ENCODE measurements around the gene MAP2K2.

GRCh38 chr19:4063369-4064148 lies 60.4 kb downstream of the MAP2K2 start:
- TF ChIP-seq REST (IDR thresholded peaks at IDR 0.05; ENCODE audit: insufficient read depth in 1 of 2, low read depth in 2 of 2, low read length in 2 of 2) (no peak), SIN3A (IDR thresholded peaks at IDR 0.05; ENCODE audit: borderline replicate concordance, insufficient read depth, low read length) (no peak)
